NCI-H1417 treated with DMSO at 0.1 percent for 48 hours (cell line): Measurements from ENCODE around the gene TNFAIP8L1.

Source experiments
- DNase-seq: peaks from one replicate; lab custom pipeline; 2025; lab: John Stamatoyannopoulos, UW

TNFAIP8L1 gene

DNA sequence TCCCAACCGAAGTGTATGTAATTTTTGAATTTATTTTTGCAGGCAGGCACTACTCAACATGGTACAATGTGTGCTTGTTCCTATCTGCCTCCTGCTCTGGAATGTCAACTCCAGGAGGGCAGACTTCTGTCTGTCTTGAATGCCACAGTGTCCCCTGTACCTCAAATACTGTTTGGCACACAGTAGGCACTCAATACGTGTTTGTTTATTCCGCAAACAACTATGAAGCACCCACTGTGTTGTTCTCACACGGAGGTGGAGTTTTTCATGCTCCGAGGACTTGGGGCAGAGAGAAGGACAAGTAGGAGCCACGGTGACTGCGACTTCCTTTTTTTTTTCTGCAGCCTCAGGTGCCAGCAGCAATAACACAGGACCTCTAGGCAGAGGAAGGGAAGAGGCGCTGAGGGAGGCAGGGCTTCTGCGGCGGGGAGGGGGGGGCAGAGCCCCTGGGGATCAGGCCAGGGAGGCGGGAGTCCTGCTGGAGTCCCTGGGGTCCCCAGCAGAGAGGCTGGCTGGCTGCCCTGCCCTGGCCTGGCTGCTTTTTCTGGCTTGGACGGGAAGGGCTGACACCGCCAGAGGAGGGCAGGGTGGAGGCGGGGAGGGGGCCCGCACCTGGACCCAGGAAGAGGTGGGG lies 29.3 kb upstream of the TNFAIP8L1 start:
- DNase-seq: no peak

GRCh38 chr19:4613254-4613751 lies 26.0 kb upstream of the TNFAIP8L1 start:
- DNase-seq: no peak

GRCh38 chr19:4618019-4618418 lies 21.3 kb upstream of the TNFAIP8L1 start:
- DNase-seq: no peak

DNA sequence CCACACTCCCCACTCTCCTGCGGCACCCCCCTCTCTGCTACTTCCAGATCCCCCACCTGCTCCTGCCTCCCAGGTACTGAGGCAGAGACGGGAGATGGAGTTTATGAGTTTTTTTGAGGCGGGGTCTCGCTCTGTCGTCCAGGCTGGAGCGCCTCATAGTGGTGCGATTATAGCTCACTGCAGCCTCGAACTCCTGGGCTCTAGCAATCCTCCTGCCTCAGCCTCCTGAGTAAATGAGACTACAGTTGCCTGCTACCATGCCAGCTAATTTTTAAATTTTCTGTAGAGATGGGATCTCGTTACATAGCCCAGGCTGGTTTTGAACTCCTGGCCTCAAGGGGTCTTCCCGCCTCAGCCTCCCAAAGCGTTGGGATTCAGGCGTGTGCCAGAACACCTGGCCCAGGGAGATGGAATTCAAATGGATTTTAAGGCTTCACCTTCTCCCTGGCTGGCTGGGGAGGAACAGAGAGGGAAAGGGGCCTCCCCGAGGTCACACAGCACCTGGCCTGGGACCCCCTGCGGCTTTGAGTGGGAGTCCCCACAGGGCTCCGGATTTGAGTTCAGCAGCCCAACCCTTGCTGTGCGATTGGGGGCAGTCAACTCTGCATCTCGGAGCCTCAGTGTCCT lies 19.5 kb upstream of the TNFAIP8L1 start:
- no peak for DNase-seq

GRCh38 chr19:4620675-4621074 lies 18.6 kb upstream of the TNFAIP8L1 start:
- DNase-seq: no peak

DNA sequence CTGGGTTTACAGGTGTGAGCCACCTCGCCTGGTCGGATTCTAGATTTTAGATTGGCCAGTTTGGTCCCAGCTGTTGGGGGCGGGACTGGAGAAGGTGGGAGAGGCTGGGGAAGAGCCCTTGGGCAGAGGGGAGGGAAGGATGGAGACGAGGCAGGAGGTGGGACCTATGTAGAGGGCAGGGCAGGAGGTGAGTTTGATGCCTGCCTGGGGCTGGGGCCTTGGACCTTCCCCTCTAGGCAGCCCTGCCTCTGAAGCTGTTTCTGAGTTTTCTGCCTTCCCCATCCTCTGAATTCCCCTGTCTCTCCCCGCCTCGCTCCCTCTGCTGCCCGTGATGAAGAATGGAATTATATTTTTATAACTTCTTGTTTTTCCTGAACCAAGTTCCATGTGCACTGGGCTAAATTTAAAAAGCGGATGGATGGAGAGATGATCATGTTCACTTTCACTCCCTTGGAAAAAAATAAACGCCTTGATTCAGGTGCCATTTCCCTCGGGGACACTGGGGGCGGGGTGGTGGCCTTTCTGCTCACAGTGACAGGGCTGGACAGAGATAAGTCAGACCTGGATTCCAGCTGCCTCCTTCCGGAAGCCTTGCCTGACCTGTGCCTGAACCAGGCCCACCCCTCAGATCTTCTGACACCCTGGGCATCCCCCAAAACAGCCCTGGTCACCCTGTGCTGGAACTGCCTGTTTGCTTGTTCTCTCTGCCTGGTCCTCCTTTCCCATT lies 16.5 kb upstream of the TNFAIP8L1 start:
- DNase-seq: no peak

DNA sequence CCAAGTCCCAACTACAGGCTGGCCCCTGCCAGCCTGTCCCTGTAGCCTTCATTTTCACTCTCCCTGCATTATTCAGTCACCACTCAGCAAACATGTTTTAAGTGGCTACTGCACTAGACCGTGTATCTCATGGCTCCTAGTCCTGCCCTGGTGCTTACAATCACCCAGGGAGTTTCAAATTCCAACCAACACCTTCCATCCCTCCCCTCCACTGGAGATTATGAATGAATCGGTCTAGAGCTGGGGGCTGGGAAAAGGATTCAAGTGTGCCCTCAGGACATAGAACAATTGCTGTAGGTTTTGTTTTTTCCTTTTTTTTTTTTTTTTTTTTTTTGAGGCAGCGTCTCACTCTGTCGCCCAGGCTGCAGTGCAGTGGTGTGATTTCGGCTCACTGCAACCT lies 15.0 kb upstream of the TNFAIP8L1 start:
- DNase-seq: no peak

DNA sequence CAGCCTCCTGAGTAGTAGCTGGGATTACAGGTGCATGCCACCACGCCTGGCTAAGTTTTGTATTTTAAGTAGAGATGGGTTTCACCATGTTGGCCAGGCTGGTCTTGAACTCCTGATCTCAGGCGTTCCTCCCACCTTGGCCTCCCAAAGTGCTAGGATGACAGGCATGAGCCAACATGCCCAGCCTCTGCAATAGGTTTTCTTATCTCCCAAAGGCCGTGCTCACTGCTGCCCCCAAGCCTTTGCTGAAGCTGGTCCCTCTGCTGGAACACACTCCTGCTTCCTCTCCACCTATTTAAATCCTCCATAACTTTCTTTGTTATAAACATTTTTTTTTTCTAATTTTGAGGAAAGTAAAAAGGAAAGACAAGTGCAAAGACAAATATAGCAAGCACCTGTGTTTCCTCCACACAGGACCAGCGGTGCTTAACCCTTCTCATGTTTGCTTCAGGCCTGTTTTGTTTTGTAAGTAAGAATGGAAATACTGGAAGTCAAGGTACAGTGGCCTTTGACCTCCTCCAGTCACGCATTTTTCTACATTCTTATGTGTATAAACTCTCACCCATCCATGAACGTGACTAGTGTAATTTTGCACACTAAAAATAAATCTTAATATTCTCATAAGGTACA lies 14.5 kb upstream of the TNFAIP8L1 start:
- no peak for DNase-seq

GRCh38 chr19:4633140-4633967 lies 6.0 kb upstream of the TNFAIP8L1 start:
- DNase-seq: no peak

DNA sequence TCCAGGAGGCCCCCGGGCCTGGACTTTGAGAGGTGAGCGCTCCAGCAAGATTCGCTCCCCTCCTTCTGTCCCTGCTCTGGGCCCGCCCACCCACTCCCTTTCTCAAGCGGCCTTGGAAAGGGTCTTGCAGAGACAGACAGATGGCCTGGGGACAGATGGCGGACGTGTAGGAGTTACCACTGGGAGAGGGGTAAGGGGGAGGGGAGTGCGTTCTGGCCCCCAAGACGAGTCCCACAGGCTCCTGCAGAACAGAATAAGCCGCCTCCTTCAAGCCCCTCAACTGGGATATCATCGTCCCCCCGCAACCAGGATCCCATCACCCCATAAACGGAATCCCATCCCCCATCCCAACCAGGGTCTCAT lies 3.6 kb upstream of the TNFAIP8L1 start:
- no peak for DNase-seq

DNA sequence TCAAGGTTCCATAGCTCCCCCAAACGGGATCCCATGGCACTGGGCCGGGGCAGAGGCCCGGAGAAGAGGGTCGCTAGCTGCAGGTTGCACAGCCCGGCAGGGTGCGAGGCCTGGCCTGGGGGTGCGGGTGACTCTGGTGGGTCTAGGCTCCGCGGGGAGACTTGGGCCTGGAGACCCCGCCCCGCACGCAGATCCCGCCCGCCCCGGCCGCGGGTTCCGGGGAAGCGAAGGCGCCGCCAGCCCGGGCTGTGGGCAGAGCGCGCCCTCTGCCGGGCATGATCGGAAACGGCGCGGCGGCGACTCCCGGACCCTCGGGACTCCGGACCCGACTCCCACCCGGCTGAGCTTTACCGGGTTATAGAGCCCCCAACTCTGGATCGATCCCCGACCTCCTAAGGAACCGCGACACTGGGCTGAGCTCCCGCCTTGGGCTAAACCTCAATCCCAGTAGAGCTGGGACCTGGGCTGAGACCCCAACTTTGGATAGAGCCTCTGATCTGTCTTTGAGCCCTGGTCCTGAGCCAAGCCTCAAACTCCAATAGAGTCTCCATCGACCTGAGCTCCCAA lies 3.1 kb upstream of the TNFAIP8L1 start:
- no peak for DNase-seq

DNA sequence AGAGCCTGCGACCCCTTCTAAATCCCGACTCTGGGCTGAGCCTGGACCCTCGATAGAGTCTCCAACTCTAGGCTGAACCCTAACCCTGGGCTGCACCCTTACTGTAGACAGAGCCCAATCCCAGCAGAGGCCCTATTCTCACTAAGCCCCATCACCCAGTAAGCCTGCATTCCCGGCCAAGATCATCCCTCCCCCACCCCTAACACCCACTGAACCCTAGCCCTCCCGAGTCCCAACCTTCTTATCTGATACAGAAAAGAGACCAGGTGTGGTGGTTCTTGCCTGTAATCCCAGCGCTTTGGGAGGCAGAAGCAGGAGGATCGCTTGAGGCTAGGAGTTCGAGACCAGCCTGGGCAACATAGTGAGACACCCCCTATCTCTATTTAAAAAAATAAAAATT lies 2.6 kb upstream of the TNFAIP8L1 start:
- no peak for DNase-seq

- no peak for DNase-seq
Measured at GRCh38 chr19:4638317-4638716, 999 bp upstream of the TNFAIP8L1 start.

DNA sequence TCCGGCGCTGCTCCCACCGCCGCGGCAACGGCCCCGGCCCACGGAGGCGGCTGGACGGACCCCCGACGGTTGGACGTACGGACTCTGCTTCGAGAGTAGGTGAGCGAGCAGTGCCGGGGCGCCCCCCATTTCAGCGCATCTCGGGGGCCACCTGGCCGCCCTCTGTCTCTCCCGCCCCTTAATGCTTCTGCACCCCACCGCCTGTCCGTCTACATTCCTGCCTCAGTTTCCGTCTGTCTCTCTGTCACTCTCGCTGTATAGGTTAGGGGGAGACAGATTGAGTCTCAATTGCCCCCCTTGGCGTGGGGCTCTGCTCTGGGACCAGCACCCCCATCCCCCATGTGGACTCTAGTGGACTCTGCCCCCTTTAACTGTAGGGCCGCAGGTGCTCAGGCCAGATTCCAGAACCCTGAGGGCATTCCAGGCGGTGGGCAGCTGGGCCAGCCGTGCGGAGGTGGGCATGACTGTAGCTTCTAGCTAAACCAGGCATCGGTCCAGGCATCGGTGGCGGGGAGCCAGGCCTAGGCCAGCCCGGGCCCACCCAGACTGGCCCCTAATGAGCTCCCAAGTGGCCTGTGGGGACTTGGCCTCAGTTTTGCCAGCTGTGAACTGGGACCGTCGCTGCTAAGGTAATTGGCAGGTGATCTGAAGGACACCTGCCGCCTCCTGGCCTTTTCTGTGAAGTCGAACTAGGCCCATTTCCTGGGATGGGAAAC lies 373 bp downstream of the TNFAIP8L1 start:
- no peak for DNase-seq

GRCh38 chr19:4640247-4641000 lies 1.1 kb downstream of the TNFAIP8L1 start:
- DNase-seq: no peak

GRCh38 chr19:4641132-4641531 lies 1.8 kb downstream of the TNFAIP8L1 start:
- DNase-seq: no peak

DNA sequence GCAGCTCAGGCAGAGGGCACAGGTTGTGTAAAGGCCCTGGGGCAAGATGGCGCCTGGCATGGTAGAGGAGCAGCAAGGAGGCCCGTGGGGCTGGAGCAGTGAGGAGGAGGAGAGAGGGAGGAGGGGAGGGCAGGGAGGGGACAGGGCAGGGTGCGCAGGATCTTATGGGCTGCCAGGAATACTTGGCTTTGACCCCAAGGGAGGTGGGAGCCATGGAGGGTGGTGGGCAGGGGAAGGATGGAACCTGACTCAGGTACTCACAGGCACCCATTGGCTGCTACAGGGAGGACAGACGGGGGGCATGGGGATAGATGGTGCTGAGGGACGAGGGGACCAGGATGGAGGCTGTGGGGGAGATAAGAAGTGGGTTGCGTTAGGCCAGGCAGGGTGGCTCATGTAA lies 3.3 kb downstream of the TNFAIP8L1 start:
- DNase-seq: no peak

GRCh38 chr19:4645718-4646117 lies 6.4 kb downstream of the TNFAIP8L1 start:
- DNase-seq: no peak

DNA sequence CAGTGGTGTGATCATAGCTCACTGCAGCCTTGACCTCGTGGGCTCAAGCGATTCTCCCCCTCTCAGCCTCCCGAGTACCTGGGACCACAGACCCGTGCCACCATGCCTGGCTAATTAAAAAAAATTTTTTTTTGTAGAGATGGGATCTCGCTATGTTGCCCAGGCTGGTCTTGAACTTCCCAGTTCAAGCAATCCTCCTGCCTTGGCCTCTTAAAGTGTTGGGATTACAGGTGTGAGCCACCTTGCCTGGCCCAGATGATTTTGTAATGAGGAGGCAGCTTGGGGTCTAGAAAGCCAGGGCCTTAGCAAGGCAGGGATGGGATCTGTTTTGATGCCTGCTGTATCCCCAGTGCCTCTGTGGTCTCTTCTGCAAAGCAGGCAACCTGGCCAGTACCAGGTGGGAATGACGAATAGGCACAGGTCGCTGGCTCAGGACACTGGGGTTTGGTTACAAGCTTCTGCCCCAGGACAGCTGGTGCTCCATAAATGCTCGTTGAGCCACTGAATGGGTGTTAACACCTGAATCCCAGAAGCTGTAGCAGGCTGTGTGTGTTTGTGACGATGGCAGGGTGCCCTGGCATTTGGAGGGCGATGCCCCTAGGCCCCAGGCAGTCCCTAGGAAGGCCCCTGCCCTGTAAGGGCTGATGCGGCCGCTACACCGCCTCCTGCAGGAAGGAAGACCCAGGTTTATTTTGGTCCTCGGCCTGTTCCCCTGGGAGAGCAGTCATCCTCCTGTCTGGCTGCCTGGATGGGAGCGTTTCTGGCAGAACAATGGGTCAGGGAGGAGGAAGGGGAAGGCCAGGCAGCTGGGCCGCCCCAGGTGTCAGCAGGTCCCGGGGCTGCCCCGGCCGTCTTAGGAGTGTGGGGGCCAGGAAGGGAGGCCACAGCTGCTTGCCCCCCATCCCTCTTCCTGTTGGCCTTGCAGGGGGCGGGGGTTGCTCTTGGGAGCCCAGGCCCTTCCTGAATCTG lies 8.6 kb downstream of the TNFAIP8L1 start:
- no peak for DNase-seq
